ENCODE data around the gene ZSWIM8.
"Not testable (repeated sequence)": the region's sequence is repeated elsewhere in the genome, so short reads cannot be mapped to it uniquely, and the experiment has no call there.

Gene ZSWIM8

GRCh38 chr10:73773152-73773879 is 12.1 kb upstream of the ZSWIM8 start:
- DNase-seq (ENCODE audit: low read depth) = no peak

GRCh38 chr10:73774637-73775036 is 10.8 kb upstream of the ZSWIM8 start:
- DNase-seq (ENCODE audit: low read depth) = no peak

- DNase-seq (ENCODE audit: low read depth) = no peak
These were observed 6.4 kb upstream of the ZSWIM8 start for GRCh38 chr10:73779018-73779417.

- DNase-seq (ENCODE audit: low read depth) = no peak
These were observed 5.7 kb upstream of the ZSWIM8 start for GRCh38 chr10:73779539-73780197.

DNA sequence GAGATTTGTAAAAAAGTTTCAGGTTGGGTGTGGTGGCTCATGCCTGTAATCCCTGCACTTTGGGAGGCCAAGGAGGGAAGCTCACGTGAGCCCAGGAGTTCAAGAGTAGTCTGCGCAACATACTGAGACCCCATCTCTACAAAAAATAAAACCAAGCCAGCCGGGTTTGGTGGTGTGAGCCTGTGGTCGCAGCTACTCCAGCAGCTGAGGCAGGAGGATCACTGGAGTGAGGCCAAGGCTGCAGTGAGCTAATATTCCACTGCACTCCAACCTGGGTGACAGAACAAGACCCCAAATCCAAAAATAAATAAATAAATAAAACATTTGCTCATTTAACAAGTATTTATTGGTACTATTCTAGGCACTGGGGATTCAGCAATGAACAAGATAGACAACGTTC is 5.1 kb upstream of the ZSWIM8 start:
- DNase-seq (ENCODE audit: low read depth) = no peak

GRCh38 chr10:73780966-73781365 is 4.4 kb upstream of the ZSWIM8 start:
- no peak for DNase-seq (ENCODE audit: low read depth)

GRCh38 chr10:73781548-73781878 is 3.9 kb upstream of the ZSWIM8 start:
- no peak for DNase-seq (ENCODE audit: low read depth)

DNA sequence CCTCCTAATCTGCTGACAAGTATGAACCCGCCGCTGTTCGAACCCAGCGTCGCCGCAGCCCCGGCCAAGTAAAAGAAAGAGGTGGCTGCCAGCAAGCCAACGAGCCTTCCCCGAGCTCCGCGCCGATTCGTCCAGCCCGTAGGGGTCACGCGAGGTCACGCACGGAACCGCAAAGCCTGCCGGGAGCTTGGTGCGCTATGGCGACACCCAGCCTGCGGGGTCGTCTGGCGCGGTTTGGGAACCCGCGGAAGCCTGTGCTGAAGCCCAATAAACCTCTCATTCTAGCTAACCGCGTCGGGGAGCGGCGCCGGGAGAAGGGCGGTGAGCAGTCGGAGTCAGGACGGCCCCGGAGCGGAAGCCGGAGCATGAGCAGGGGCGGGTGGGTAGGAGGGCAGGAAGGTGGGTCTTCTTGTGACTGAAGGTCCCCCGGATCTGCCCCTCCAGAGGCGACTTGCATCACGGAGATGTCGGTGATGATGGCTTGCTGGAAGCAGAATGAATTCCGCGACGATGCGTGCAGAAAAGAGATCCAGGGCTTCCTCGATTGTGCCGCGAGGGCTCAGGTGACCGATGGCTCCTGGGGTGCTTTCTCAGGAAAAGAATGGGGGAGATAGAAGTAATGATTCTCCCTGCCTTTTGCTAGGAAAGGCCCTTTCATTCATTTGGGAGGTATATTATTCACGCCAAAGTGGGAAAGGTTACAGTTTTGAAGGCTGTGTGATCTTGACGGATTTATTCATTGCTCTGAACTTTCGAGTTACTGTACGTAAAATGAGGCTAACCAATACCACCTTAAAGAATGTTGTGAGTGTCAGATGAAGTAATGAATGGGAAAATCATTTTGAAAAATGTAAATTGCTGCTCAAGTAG is 3.3 kb upstream of the ZSWIM8 start, which contains the start of gene CHCHD1:
Gene CHCHD1, plus strand, starts transcription at position 170 of the 870 bp plus-strand sequence. Its CDS starts 28 bp downstream, at position 198.
- DNase-seq (ENCODE audit: low read depth) = peak; percentile 89

- DNase-seq (ENCODE audit: low read depth) = no peak
These were observed 2.7 kb upstream of the ZSWIM8 start for GRCh38 chr10:73782749-73783085.

DNA sequence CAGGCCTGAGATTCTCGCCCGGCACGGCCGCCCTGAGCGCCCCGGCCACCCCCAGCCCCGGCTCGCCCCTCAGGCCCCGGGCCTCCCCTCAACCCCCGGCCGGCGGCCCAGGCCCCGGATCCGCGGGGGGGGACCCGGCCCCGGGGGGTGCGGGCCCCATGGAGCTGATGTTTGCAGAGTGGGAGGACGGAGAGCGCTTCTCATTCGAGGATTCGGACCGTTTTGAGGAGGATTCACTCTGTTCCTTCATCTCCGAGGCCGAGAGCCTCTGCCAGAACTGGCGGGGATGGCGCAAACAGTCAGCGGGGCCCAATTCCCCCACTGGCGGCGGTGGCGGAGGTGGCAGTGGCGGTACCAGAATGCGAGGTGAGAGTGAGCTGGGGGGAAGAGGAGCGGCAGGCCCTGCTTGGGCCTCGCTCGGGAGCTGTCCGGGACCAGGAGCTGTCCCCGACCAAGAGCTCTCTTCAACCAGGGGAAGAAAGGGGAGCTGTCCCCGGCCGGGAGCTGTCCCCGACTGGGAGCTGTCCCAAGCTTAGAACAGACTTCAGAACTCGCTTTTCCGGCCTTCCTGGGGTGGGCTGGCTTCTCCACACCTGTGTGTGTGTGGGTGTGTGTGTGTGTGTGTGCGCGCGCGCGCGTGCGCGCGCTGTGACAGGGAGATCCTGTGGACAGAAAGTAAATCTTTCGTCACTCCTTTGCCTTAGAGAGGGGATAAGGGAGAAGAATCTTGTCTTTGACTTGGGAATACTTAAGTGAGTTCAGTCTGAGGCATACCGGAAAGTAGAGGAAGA is 510 bp downstream of the ZSWIM8 start:
- DNase-seq (ENCODE audit: low read depth) = peak; percentile 30

DNA sequence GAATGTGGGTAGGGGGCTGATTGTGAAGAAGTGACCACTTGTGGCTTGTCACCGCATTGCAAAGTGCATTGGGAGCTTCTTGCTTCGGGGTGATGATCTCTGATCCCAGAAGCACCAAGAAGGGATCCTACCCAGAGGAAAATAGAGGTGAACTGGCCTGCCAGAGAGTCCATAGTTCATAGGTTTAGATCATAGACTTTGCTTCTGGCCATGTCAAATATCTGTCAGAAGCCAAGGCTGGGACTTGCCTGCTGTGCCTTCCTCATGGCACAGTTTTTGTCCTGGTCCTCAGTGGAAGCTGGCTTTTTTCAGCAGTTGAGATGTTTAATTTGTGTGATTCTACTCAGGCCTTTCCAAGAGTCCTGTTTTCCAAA is 1.1 kb downstream of the ZSWIM8 start:
- DNase-seq (ENCODE audit: low read depth) = no peak

- DNase-seq (ENCODE audit: low read depth) = not testable (repeated sequence)
These were observed 1.8 kb downstream of the ZSWIM8 start for GRCh38 chr10:73787031-73787800.

DNA sequence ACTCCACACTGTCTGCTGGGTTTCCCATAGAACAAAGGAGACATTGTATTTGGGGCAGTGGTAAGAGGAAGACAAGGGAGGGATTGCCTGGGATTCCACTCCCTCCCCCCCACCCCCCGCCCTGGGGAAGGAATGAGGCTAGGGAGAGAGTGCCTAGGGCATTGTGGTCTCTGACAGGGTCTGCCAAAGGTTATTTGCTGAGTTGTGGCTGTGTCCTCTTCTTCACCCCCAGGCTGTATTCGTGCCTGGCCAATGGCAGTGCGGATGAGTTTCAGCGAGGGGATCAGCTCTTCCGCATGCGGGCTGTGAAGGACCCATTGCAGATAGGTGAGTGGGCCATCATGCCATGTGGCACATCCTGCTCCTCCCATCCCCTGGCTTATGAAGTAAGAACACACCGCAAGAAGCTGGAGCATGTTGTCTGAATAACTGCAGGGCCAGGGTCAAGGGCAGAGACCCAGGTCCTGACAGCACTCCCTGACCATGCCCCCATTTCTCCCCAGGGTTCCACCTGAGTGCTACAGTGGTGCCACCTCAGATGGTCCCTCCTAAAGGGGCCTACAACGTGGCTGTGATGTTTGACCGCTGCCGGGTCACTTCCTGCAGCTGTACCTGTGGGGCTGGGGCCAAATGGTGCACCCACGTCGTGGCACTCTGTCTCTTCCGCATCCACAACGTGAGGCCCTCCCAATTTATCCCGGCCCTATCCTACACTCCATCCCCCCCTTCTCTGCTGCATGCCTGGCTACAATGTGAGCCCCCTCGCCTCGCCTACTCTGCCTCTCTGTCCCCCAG is 3.7 kb downstream of the ZSWIM8 start:
- no peak for DNase-seq (ENCODE audit: low read depth)

DNA sequence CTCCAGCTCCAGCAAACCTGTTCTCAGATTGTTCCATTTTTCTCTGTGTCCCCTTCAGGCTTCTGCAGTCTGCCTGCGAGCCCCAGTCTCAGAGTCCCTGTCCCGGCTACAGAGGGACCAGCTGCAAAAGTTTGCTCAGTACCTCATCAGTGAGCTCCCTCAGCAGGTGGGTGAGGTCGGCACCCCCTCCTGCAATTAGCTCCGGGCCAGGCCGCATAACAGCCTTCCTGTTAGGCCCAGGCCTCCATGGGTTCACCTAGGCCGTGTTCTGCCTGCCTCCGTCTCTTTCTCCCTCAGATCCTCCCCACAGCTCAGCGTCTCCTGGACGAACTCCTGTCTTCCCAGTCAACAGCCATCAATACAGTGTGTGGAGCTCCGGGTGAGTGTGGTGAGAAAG is 4.3 kb downstream of the ZSWIM8 start:
- DNase-seq (ENCODE audit: low read depth) = no peak

DNA sequence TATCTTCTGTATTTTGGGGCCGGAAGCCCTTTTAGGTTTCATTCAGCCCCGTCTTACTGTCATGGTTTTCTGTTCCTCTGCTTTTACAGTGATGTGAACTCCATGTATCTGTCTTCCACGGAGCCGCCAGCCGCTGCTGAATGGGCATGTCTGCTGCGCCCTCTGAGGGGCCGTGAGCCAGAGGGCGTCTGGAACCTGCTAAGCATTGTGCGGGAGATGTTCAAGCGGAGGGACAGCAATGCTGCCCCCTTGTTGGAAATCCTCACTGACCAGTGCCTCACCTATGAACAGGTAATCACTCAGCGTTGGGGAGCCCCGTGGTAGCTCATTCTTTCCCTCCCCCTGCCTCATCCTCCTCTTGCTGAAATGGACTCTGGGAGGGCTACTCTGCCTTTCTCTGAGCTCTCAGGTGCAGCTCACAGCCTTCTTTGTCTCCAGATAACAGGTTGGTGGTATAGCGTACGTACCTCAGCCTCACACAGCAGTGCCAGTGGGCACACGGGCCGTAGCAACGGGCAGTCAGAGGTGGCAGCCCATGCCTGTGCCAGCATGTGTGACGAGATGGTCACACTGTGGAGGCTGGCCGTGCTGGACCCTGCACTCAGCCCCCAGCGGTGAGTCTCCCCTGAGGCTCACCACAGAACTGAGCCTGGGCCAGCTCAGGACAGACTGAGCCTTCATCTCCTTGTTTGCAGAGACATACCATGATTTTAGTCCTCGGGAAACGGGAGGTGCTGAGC is 5.7 kb downstream of the ZSWIM8 start:
- DNase-seq (ENCODE audit: low read depth) = no peak

DNA sequence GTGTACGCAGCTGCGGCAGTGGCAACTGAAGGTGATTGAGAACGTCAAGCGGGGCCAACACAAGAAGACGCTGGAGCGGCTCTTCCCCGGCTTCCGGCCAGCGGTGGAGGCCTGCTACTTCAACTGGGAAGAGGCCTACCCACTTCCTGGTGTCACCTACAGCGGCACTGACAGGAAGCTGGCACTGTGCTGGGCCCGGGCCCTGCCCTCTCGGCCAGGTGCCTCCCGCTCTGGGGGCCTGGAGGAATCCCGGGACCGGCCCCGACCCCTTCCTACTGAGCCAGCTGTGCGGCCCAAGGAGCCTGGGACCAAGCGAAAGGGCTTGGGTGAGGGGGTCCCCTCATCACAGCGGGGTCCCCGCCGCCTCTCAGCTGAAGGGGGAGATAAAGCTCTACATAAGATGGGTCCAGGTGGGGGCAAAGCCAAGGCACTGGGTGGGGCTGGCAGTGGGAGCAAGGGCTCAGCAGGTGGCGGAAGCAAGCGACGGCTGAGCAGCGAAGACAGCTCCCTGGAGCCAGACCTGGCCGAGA is 6.5 kb downstream of the ZSWIM8 start:
- no peak for DNase-seq (ENCODE audit: low read depth)

DNA sequence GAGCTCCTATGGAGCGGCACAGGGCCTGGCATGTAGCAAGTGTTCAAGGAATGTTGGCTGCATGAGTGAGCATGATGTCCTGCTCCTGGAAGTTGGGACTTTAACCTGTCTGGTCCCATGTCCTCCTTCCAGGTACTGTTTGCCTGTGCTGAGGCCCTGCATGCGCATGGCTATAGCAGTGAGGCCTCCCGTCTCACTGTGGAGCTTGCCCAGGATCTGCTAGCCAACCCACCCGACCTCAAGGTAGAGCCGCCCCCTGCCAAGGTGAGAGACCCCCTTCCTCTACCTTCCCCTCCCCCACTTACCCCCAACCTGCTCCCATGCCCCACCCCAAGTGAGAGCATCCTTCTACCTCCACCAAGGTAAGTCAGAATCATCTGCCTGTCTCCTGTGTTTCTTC is 8.1 kb downstream of the ZSWIM8 start:
- no peak for DNase-seq (ENCODE audit: low read depth)

DNA sequence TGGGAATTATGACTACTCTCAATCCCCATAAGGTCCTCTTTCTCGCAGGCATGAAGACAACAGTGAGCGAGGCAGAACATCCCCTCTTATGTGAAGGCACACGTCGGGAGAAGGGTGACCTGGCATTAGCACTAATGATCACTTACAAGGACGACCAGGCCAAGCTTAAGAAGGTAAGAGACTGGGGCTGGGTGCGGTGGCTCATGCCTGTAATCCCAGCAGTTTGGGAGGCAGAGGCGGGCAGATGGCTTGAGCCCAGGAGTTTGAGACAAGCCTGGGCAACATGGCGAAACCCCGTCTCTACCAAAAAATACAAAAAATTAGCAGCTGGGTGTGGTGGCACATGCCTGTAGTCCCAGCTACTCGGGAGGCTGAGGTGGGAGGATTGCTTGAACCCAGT is 10.1 kb downstream of the ZSWIM8 start:
- not testable (repeated sequence) for DNase-seq (ENCODE audit: low read depth)

GRCh38 chr10:73796035-73796434 is 10.6 kb downstream of the ZSWIM8 start:
- DNase-seq (ENCODE audit: low read depth) = not testable (repeated sequence)

DNA sequence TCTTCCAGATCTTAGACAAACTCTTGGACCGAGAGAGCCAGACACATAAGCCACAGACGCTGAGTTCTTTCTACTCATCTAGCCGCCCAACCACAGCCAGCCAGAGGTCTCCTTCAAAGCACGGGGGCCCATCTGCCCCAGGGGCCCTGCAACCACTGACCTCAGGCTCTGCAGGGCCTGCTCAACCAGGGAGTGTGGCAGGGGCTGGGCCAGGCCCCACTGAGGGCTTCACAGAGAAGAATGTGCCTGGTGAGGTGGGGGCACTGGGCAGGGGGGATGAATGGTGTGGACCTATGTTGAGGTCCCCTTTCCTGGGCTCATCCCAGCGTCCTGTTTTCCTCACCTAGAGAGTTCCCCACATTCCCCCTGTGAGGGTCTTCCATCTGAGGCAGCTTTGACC is 11.4 kb downstream of the ZSWIM8 start:
- DNase-seq (ENCODE audit: low read depth) = no peak
